ENCODE measurements around the gene ABCA1. TPM values are rescaled to one million over a fixed set of nuclear protein-coding genes. Genes with fewer than 3 reads are reported as not detected.

The ABCA1 gene
- total RNA-seq, 4 donors from 2014 or later, result 4.9 to 23.8 (median 21.5) TPM

DNA sequence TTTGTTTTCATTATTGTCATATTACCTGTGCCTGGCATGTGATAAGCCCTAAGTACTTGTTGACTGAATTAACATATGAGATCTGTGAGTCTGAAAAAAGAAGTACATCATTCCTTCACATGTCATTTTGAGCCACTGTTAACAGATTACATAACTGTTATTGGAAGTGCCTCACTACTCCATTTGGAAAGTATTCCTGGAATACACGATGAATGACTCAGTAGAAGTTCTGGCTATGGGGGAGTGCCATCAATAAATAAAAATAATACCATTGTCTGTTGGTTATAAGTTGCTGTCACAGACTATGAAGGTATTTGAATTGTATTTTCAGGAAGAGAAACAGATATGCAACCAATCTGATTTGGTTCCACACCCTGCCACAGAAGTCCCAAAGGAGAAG is 151.2 kb downstream of the ABCA1 start:
- ATAC-seq, result no peak
- peak overlapping the region; percentile 79 to 89 (median 88) for H3K27ac ChIP-seq
- DNase-seq, result no peak
- peaks cover 43 to 62% of the 10 kb centered on the region in 2 donors for H3K4me1 ChIP-seq
- no peak overlapping the region for H3K4me3 ChIP-seq
- H3K27me3 ChIP-seq, result no peaks in the 10 kb centered on the region
- TF ChIP-seq POLR2A (IDR thresholded peaks at IDR 0.05), result no peak
- TF ChIP-seq, protein P1, sequence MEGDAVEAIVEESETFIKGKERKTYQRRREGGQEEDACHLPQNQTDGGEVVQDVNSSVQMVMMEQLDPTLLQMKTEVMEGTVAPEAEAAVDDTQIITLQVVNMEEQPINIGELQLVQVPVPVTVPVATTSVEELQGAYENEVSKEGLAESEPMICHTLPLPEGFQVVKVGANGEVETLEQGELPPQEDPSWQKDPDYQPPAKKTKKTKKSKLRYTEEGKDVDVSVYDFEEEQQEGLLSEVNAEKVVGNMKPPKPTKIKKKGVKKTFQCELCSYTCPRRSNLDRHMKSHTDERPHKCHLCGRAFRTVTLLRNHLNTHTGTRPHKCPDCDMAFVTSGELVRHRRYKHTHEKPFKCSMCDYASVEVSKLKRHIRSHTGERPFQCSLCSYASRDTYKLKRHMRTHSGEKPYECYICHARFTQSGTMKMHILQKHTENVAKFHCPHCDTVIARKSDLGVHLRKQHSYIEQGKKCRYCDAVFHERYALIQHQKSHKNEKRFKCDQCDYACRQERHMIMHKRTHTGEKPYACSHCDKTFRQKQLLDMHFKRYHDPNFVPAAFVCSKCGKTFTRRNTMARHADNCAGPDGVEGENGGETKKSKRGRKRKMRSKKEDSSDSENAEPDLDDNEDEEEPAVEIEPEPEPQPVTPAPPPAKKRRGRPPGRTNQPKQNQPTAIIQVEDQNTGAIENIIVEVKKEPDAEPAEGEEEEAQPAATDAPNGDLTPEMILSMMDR (IDR thresholded peaks at IDR 0.05 in 4 of 5, conservative IDR thresholded peaks at IDR 0.05 in 1 of 5), result no peak
- intact Hi-C loops (cut with DNase I; ENCODE audit: low total_unique reads), result loop anchor here (5.0 to 10.0 kb wide), 2 partner anchors 91 to 218 kb away; no protein-coding TSS in a partner anchor
- no peaks in the 10 kb centered on the region for H3K36me3 ChIP-seq
- in situ Hi-C loops (cut with MboI; ENCODE audit: low sequenced_read_pairs in 4 of 4), result loop anchor here in 2 of 4 donors (25.0 kb wide), 1 partner anchor 636 kb away; no protein-coding TSS in a partner anchor
- H3K9me3 ChIP-seq, result no peaks in the 10 kb centered on the region

DNA sequence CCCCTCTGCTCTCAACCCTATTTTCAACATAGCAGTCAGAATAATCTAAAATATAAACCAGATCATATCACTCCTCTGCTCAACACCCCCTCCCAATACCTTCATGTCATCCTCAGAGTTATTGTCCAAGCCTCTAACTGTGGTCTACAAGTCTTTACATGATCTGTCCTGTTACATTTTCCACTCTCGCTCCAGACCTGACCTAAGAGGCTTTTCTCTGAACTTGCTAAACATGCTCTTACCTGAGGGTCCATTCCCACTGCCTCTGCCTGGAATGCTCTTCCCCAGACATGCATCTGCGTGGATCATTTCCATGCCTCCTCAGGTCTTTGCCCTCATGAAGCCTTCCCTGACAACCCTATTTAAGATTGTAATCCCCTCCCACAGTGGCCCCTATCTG is 152.0 kb downstream of the ABCA1 start:
- Histone ChIP-seq H3K27ac (peak overlapping the region; percentile 79 to 89 (median 88)), H3K36me3 (no peaks in the 10 kb centered on the region), H3K27me3 (no peaks in the 10 kb centered on the region), H3K4me3 (no peak overlapping the region), H3K4me1 (peaks cover 43 to 60% of the 10 kb centered on the region in 2 donors), H3K9me3 (no peaks in the 10 kb centered on the region)
- no peak for TF ChIP-seq POLR2A (IDR thresholded peaks at IDR 0.05)
- intact Hi-C loops (cut with DNase I; ENCODE audit: low total_unique reads) (loop anchor here (5.0 to 10.0 kb wide), 2 partner anchors 91 to 219 kb away; no protein-coding TSS in a partner anchor), in situ Hi-C loops (cut with MboI; ENCODE audit: low sequenced_read_pairs in 4 of 4) (loop anchor here in 2 of 4 donors (25.0 kb wide), 1 partner anchor 636 kb away; no protein-coding TSS in a partner anchor)
- ATAC-seq, result no peak
- DNase-seq, result no peak

DNA sequence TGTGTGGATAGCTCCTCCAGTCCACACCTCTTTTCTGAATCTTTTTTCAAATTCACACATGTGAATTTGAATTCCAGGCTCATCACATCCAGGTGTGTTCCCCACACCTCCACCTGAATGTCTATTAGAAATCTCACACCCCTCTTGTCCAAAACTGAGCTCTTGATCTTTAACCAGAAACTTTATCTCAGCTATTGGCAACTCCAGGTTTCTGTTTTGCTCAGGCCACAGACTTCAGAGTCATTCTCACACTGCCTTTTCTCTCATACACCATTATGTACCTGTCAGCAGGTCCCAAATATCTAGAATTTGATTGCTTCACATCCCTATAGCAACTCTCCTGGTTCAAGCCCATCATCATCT is 152.4 kb downstream of the ABCA1 start:
- Histone ChIP-seq H3K36me3 (no peaks in the 10 kb centered on the region), H3K4me1 (peaks cover 43 to 59% of the 10 kb centered on the region in 2 donors), H3K27me3 (no peaks in the 10 kb centered on the region), H3K4me3 (no peak overlapping the region), H3K9me3 (no peaks in the 10 kb centered on the region), H3K27ac (peak overlapping the region; percentile 79 to 89 (median 88))
- ATAC-seq (peak in 1 of 2 donors; percentile 24), DNase-seq (no peak)
- intact Hi-C loops (cut with DNase I; ENCODE audit: low total_unique reads) (loop anchor here (5.0 to 10.0 kb wide), 2 partner anchors 92 to 219 kb away; no protein-coding TSS in a partner anchor), in situ Hi-C loops (cut with MboI; ENCODE audit: low sequenced_read_pairs in 4 of 4) (loop anchor here in 2 of 4 donors (25.0 kb wide), 1 partner anchor 637 kb away; no protein-coding TSS in a partner anchor)
- TF ChIP-seq, protein P1 (IDR thresholded peaks at IDR 0.05 in 4 of 5, conservative IDR thresholded peaks at IDR 0.05 in 1 of 5), result no peak

DNA sequence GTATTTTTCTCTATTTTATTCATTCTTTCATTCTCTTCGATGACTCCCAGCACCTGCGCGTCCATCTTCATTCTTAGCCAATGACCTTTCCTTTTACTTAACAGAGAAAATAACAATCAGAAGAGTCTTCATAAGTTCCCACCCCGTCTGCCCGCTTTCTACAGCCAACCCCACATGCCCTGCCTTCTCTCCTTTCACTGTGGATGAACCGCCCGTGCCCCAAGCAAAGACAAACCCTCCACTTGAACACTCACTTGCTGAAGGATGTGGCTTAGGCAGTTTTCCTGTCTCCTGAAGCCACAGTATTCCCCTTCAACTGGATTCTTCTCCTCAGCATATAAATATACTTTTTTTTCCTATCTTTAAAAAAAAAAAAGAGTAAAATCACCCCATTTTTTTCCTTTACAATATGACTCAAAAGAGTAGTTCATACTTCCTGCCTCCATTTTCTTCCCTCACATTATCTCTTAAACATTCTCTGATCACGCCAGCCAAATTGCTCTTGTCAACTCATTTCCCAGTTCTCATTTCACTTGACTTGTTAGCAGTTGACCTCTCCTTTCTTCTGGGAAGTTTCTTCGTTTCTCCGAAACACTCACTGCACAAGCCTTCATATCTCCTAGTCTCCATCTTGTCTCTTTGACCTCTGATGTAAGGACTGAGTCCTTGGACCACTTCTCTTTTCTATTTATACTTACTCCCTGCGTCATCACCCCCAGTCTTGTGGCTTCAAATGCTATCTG is 153.0 kb downstream of the ABCA1 start:
- H3K4me1 ChIP-seq, result peaks cover 43 to 59% of the 10 kb centered on the region in 2 donors
- H3K9me3 ChIP-seq, result no peaks in the 10 kb centered on the region
- TF ChIP-seq, protein P1 (IDR thresholded peaks at IDR 0.05 in 4 of 5, conservative IDR thresholded peaks at IDR 0.05 in 1 of 5), result no peak
- TF ChIP-seq POLR2A (IDR thresholded peaks at IDR 0.05), result peak; percentile 48 to 58
- ATAC-seq (peak; percentile 75 to 87), DNase-seq (peak; percentile 38 to 64)
- H3K4me3 ChIP-seq, result peak overlapping the region in 2 of 4 donors; percentile 11 to 35
- intact Hi-C loops (cut with DNase I; ENCODE audit: low total_unique reads) (loop anchor here (5.0 to 10.0 kb wide), 2 partner anchors 92 to 220 kb away; no protein-coding TSS in a partner anchor), in situ Hi-C loops (cut with MboI; ENCODE audit: low sequenced_read_pairs in 4 of 4) (loop anchor here in 2 of 4 donors (25.0 kb wide), 1 partner anchor 637 kb away; no protein-coding TSS in a partner anchor)
- no peaks in the 10 kb centered on the region for H3K36me3 ChIP-seq
- no peaks in the 10 kb centered on the region for H3K27me3 ChIP-seq
- H3K27ac ChIP-seq, result peak overlapping the region; percentile 79 to 89 (median 88)

DNA sequence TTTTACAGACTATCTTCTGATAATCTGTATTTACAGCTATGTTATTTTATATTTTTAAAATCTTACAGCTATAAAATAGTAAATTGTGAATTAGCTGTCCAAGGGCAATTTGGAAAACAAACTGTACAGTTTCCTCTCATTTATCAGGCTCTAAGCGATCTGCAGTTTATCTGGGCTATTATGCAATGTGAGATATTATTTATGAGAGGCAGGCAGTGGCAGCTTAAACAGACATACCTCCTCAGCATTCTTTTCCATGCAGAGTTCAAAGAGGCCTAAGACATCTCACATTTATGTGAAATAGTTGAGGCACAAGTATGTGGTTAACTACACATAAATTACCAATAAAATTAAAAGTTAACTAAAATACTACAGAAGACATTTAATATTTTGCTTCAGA is 153.8 kb downstream of the ABCA1 start:
- Histone ChIP-seq H3K4me1 (peaks cover 43 to 59% of the 10 kb centered on the region in 2 donors), H3K27me3 (no peaks in the 10 kb centered on the region), H3K27ac (peak overlapping the region; percentile 79 to 89 (median 88)), H3K36me3 (no peaks in the 10 kb centered on the region), H3K4me3 (peak overlapping the region in 3 of 4 donors; percentile 11 to 35 (median 19)), H3K9me3 (no peaks in the 10 kb centered on the region)
- DNase-seq (no peak), ATAC-seq (peak in 1 of 2 donors; percentile 25)
- intact Hi-C loops (cut with DNase I; ENCODE audit: low total_unique reads) (loop anchor here (10.0 kb wide), 1 partner anchor 221 kb away; no protein-coding TSS in a partner anchor), in situ Hi-C loops (cut with MboI; ENCODE audit: low sequenced_read_pairs in 4 of 4) (no loop called here)
- TF ChIP-seq, protein P1 (IDR thresholded peaks at IDR 0.05 in 4 of 5, conservative IDR thresholded peaks at IDR 0.05 in 1 of 5), result no peak
- no peak for TF ChIP-seq POLR2A (IDR thresholded peaks at IDR 0.05)
